Common myeloid progenitor, CD34-positive (primary cell): ENCODE results near the gene TNIP2.

ENCODE experiments used
- CTCF ChIA-PET: fragments of 350-600 bp; sonication (Branson Sonifier 250); formaldehyde crosslinking; loops from one replicate; lab custom pipeline; 2021; ENCODE audit warnings: antibody characterized with exemption; lab: Charles Lee
- POLR2A ChIA-PET: fragments of 350-600 bp; sonication (Branson Sonifier 250); formaldehyde crosslinking; loops from one replicate; lab custom pipeline; 2021; ENCODE audit warnings: antibody characterized with exemption; lab: Charles Lee
- DNase-seq, 3 donors: peaks; one replicate each; pipeline versions ENCODE4 v3.0.0 to v3.0.0-alpha.2; 2013
- H3K27ac ChIP-seq, 2 experiments: 1 replicate in 1 of 2; 2 replicates in 1 of 2; pipeline ENCODE4 v1.7.0; 2013; ENCODE audit warnings: inconsistent platforms in 2 of 2, low read length in 2 of 2, mild to moderate bottlenecking in 2 of 2, low read depth in 1 of 2, moderate library complexity in 1 of 2; ENCODE audit not compliant: severe bottlenecking in 2 of 2, insufficient read depth in 1 of 2, poor library complexity in 1 of 2
- H3K27me3 ChIP-seq, 5 experiments: replicated peaks in 2 of 5; 1 replicate in 3 of 5; 2 replicates in 2 of 5; pipeline versions ENCODE4 v1.6.1 to v1.7.0; 2013; ENCODE audit warnings: low read length in 4 of 5, mild to moderate bottlenecking in 2 of 5, moderate library complexity in 2 of 5, inconsistent platforms in 1 of 5; ENCODE audit not compliant: insufficient read depth in 5 of 5, control insufficient read depth in 4 of 5
- H3K36me3 ChIP-seq, 4 experiments: 1 replicate in 2 of 4; 2 replicates in 2 of 4; pipeline versions ENCODE4 v1.6.1 to v1.7.0; 2013; ENCODE audit warnings: low read length in 3 of 4, control low read depth in 1 of 4, mild to moderate bottlenecking in 1 of 4; ENCODE audit not compliant: control insufficient read depth in 4 of 4, insufficient read depth in 4 of 4
- H3K4me1 ChIP-seq, 4 experiments: 1 replicate in 3 of 4; 2 replicates in 1 of 4; pipeline versions ENCODE4 v1.6.1 to v1.7.1; 2013; ENCODE audit warnings: low read length in 3 of 4, mild to moderate bottlenecking in 3 of 4, control low read depth in 1 of 4, inconsistent platforms in 1 of 4, moderate library complexity in 1 of 4; ENCODE audit not compliant: control insufficient read depth in 4 of 4, insufficient read depth in 4 of 4; ENCODE audit errors: control extremely low read depth in 1 of 4
- H3K4me3 ChIP-seq, 7 experiments: 1 replicate in 4 of 7; 2 replicates in 3 of 7; pipeline versions ENCODE4 v1.5.1 to v1.7.0; 2013; ENCODE audit warnings: mild to moderate bottlenecking in 7 of 7, low read length in 6 of 7, moderate library complexity in 6 of 7, inconsistent platforms in 2 of 7, low read depth in 2 of 7, control low read depth in 1 of 7; ENCODE audit not compliant: insufficient read depth in 4 of 7, control insufficient read depth in 1 of 7; ENCODE audit errors: extremely low read depth in 1 of 7
- H3K9me3 ChIP-seq, 5 experiments: 1 replicate in 4 of 5; 2 replicates in 1 of 5; pipeline versions ENCODE4 v1.6.1 to v1.7.1; 2013; ENCODE audit warnings: low read length in 4 of 5, mild to moderate bottlenecking in 2 of 5, inconsistent platforms in 1 of 5, low read depth in 1 of 5, moderate library complexity in 1 of 5; ENCODE audit not compliant: control insufficient read depth in 4 of 5, insufficient read depth in 2 of 5; ENCODE audit errors: control extremely low read depth in 1 of 5
- WGBS: methylation state at CpG from one replicate; pipeline ENCODE4 v1.1.5; 2013; ENCODE audit not compliant: insufficient coverage; 5-methylcytosine and 5-hydroxymethylcytosine counted together

TNIP2 gene

DNA sequence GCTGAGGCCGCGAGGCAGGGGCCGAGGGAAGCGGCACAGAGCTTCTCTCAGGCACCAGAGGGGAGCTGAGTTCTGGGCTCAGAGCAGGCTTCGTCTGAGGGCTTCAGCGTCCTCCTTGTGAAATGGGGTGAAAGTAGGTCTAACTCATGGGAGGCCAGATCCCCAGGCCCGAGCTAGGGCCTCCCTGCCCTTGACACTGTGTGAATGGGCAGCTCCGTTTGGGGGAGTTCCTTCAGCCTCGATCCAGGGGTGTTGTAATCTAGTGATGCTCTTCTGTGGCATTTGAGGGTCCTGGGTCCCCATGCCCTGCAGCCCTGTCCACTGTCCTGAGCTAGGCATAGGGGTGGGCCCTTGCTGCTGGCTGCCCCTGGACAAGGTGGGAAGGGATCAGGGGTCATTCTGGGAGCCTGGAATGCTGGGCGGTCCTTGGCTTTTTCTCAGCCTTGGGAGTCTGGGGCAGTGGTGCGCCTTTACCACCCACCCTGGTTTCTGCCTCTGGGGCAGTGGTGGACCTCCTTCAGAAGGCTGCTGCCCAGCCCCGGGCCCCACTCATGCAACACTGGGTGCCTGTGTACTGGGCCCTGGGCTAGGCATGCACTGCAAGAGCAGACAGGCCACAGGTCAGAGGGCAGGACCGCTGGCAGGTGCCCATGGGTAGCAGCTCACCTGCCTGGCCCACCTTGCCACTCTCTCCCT, 40.9 kb upstream of the TNIP2 start:
- ChIA-PET CTCF (interaction anchor here (0.6 to 4.5 kb wide), 11 partner anchors 11 to 63 kb away, joined by 3 to 34 read pairs (median 4); no protein-coding TSS in a partner anchor), POLR2A (interaction anchor here (1.0 to 2.0 kb wide), 3 partner anchors 13 to 46 kb away, joined by 3 to 8 read pairs (median 4); partner anchors contain the start of gene ADD1)
- Histone ChIP-seq H3K9me3 (no peaks in the 10 kb centered on the region), H3K27me3 (no peaks in the 10 kb centered on the region), H3K4me1 (peaks cover 5 to 95% (median 91%) of the 10 kb centered on the region in 4 experiments), H3K36me3 (no peaks in the 10 kb centered on the region), H3K27ac (no peak overlapping the region), H3K4me3 (no peak overlapping the region)
- 98% methylated on average over 13 of the region's 13 CpGs for WGBS
- no peak for DNase-seq

DNA sequence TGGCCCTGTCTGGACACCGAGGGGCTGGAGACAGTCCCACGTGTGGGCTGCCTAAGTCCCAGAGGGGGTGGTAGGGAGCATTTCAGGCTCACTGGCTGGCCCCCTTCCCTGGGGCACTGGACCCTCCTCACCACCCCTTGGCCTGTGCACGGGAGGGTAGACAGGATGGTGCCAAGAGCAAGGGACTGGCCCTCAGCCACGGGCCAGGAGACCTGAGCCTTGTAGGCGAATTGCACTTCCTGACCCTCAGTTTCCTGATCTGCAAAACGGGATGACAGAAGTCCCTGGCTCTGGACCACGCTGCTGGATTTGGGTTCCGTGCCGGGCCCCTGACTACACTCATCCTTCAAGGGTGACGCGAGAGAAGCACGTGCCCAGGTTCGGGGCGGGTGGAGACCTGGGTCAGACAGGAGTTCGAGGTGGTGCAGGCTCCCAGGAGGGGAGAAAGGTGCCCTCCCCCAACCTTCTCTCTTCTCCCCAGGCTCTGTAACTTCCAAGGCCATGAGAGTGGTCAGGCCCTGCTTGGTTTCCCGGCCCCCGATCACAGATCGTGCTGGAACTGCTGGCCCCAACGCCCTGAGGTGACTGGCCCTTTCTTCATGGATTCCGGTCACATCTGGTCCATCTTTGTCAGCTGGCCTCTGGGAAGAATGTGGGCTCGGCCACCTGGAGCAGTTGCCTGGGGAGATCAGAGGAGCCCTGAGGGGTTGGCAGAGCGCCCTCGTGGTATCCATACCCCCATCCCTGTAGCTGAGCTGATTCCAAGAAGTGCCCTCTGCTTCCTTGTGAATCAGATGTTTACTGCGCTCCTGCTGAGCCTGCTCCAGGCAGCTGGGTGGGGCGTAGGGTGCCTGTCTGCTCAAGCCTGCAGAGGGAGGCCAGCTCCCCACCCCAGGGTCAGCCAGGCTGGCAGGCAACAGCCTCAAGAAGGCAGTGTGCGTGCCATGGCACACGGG, 40.0 kb upstream of the TNIP2 start:
- ChIA-PET CTCF (interaction anchor here (0.7 to 1.8 kb wide), 7 partner anchors 11 to 38 kb away, joined by 3 to 7 read pairs (median 4); no protein-coding TSS in a partner anchor), POLR2A (no interaction called here)
- Histone ChIP-seq H3K4me3 (no peak overlapping the region), H3K27me3 (no peaks in the 10 kb centered on the region), H3K9me3 (no peaks in the 10 kb centered on the region), H3K4me1 (peaks cover 3 to 95% (median 88%) of the 10 kb centered on the region in 4 experiments), H3K27ac (no peak overlapping the region), H3K36me3 (no peaks in the 10 kb centered on the region)
- DNase-seq: no peak
- 93% methylated on average over 27 of the region's 27 CpGs for whole genome bisulfite sequencing

DNA sequence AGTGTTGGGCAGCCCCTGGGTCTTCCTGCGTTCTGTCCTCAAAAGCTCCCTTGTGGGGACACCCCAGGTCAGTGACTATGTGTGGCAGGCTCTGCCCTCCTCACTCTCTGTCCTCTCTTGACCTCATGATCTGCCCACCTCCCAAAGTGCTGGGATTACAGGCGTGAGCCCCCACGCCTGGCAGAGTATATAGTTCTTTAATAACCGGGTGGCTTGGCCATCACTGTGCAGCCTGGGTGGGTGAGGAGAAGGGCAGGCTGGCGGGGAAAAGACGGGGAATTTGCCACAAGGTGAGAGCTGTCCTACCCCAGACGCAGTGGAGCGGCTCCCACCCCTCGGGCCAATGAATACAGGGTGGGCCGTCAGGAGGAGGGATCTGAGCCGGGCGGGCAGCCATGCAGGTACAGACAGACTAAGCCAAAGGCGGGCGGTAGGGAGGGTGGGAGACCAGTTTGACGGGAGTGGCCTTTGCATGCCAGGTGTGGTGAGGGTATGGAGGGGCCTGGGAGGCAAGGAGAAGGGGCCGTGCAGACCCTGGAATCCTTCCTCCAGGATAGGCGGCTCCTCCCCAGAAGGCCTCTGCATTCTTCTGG, 39.3 kb upstream of the TNIP2 start:
- H3K27me3 ChIP-seq: no peaks in the 10 kb centered on the region
- POLR2A ChIA-PET: no interaction called here
- H3K36me3 ChIP-seq: no peaks in the 10 kb centered on the region
- H3K9me3 ChIP-seq: no peaks in the 10 kb centered on the region
- DNase-seq: no peak
- H3K4me3 ChIP-seq: no peak overlapping the region
- H3K4me1 ChIP-seq: peaks cover 3 to 95% (median 86%) of the 10 kb centered on the region in 4 experiments
- WGBS: 100% methylated on average over 14 of the region's 17 CpGs
- CTCF ChIA-PET: interaction anchor here (0.7 kb wide), 1 partner anchor 42 kb away, joined by 3 read pairs; no protein-coding TSS in a partner anchor
- H3K27ac ChIP-seq: no peak overlapping the region

DNA sequence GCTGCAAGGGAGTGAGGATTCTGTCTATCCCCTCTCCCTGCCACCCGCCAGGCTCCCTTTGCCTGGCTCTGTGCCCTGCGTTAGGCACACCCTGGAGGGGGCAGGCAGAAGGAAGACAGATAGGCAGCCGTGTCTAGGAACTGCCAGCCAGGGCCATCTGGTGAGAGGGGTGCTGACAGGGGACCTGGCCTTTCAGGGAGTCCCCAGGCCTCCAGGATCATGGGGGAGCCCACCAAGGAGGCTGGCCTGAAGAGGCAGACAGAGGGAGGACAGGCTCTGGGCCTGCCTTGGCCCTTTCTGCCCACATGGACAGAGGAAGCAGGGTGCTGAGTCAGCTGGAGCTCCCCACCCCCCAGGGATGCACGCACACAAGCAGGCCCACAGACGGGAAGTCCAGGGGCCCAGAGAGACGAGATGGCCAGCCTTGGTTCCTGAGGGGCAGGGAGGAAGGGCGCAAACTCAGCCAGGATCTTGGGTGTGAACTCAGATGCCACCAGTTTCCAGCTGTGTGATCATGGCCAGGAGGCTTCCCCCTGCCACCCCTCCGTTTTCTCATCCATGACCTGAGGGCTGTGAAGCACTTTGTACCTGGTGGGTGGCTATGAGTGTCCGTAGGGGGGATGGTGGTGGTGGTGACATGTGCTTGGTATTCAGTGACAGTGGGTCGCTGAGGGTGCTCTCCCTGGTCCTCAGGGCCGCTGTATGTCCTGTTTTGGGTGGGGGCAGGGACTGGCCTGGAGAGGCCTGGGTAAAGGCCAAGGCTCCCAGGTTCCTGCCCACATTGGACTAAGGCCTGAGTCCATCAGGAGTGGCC, 38.6 kb upstream of the TNIP2 start:
- H3K27ac ChIP-seq: no peak overlapping the region

DNA sequence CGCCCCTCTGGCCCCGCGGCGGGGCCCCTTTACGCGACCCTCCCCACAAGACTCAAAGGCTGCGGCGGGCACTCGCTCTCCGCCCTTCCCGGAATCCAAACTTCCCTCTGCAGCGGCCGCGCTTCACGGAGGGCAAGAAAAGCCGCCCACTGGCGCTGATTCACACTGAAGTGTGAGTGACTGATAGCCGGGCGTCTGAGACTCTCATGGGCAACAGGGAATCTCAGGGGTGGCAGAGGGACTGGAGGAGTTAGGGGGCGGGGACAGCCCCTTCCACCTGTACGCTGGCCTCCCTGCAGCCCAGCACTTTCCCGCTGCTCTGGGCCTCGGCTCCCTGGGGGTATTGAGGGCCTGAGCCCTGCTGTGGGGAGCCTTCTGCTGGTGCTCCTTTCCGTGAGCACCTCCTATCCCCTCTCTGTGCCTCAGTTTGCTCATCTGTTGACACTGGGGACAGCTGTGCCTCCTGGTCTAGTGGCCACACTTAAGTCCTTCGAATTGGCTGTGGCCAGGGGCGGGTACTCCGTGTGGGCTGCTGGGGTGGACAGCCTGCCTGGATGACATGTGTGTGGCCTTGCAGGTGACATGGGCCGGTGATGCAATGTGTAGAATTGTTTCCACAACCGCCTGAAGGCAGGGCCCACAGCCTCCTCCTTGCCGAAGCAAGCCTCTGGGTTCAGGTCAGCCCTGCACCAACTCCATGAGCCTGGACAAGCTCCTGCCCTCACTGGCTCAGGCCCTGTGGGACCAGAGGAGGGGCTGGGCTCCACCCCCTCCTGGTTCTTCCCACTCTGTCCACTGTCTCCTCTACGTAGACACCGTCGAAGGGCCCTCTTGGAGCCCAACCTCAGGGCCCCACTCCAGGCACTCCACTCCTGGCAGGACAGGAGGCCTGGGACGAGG, 37.7 kb upstream of the TNIP2 start:
- H3K36me3 ChIP-seq: no peaks in the 10 kb centered on the region
- WGBS: 37% methylated on average over 24 of the region's 34 CpGs
- no peaks in the 10 kb centered on the region for H3K9me3 ChIP-seq
- DNase-seq: peak in 1 of 3 donors; percentile 26
- H3K27ac ChIP-seq: no peak overlapping the region
- peak overlapping the region; percentile 25 to 72 (median 55) for H3K4me3 ChIP-seq
- CTCF ChIA-PET: interaction anchor here (0.8 to 1.2 kb wide), 2 partner anchors 30 to 31 kb away, joined by 3 read pairs; no protein-coding TSS in a partner anchor
- peaks cover 3 to 88% (median 77%) of the 10 kb centered on the region in 4 experiments for H3K4me1 ChIP-seq
- H3K27me3 ChIP-seq: no peaks in the 10 kb centered on the region
- POLR2A ChIA-PET: interaction anchor here (0.6 to 1.0 kb wide), 2 partner anchors 24 to 498 kb away, joined by 3 to 7 read pairs; no protein-coding TSS in a partner anchor

More for the DNA sequence above, 38.6 kb upstream of the TNIP2 start:
- peak in 2 of 3 donors; percentile 72 to 78 for DNase-seq
- H3K36me3 ChIP-seq: no peaks in the 10 kb centered on the region
- H3K4me3 ChIP-seq: peak overlapping the region in 2 of 7 experiments; percentile 16 to 47
- peaks cover 3 to 95% (median 83%) of the 10 kb centered on the region in 4 experiments for H3K4me1 ChIP-seq
- H3K27me3 ChIP-seq: no peaks in the 10 kb centered on the region
- POLR2A ChIA-PET: interaction anchor here (1.0 kb wide), 1 partner anchor 23 kb away, joined by 3 read pairs; no protein-coding TSS in a partner anchor
- no peaks in the 10 kb centered on the region for H3K9me3 ChIP-seq
- 31% methylated on average over 9 of the region's 11 CpGs for WGBS
- CTCF ChIA-PET: interaction anchor here (0.7 to 1.2 kb wide), 2 partner anchors 32 to 41 kb away, joined by 3 read pairs; no protein-coding TSS in a partner anchor
